CD4-positive, alpha-beta memory T cell (primary cell): ENCODE results near the gene PRSS57. TPM values are rescaled to one million over a fixed set of nuclear protein-coding genes. Genes with fewer than 3 reads are reported as not detected.

ENCODE experiments used
- CTCF ChIA-PET: fragments of 350-600 bp; sonication (Branson Sonifier 250); formaldehyde crosslinking; loops from one replicate; lab custom pipeline; 2021; ENCODE audit warnings: inconsistent platforms; ENCODE audit not compliant: partially characterized antibody; lab: Charles Lee
- POLR2A ChIA-PET: fragments of 350-600 bp; sonication (Branson Sonifier 250); formaldehyde crosslinking; loops from one replicate; lab custom pipeline; 2021; ENCODE audit not compliant: partially characterized antibody; lab: Charles Lee
- DNase-seq, 5 donors: peaks; one replicate each; pipeline versions ENCODE4 v3.0.0 to v3.0.0-alpha.2; 2020 to 2022; ENCODE audit warnings: mixed read lengths in 1 of 5
- H3K27ac ChIP-seq: one replicate; pipeline ENCODE4 v1.7.0; 2013; ENCODE audit warnings: low read depth, low read length
- H3K27me3 ChIP-seq: 2 replicates; pipeline ENCODE4 v1.7.0; 2013; ENCODE audit warnings: mild to moderate bottlenecking, low read length, moderate library complexity; ENCODE audit not compliant: insufficient read depth
- H3K36me3 ChIP-seq: 2 replicates; pipeline ENCODE4 v1.7.0; 2013; ENCODE audit warnings: mild to moderate bottlenecking, low read length, moderate library complexity; ENCODE audit not compliant: insufficient read depth
- H3K4me1 ChIP-seq: 2 replicates; pipeline ENCODE4 v1.7.0; 2013; ENCODE audit warnings: mild to moderate bottlenecking, low read length, moderate library complexity; ENCODE audit not compliant: insufficient read depth
- H3K4me3 ChIP-seq, 2 donors: one replicate each; pipeline ENCODE4 v1.7.0; 2013; ENCODE audit warnings: low read length in 2 of 2, mild to moderate bottlenecking in 1 of 2
- H3K9me3 ChIP-seq, 2 donors: one replicate each; pipeline ENCODE4 v1.7.0; 2013; ENCODE audit warnings: low read length in 2 of 2, control low read depth in 1 of 2; ENCODE audit not compliant: control insufficient read depth in 1 of 2
- H3K27ac Mint-ChIP-seq, 7 donors: one replicate each; pipeline ENCODE4 v1.8.0; 2020 to 2021; ENCODE audit warnings: mixed read lengths in 7 of 7, mild to moderate bottlenecking in 6 of 7, inconsistent platforms in 3 of 7, moderate library complexity in 3 of 7
- H3K27me3 Mint-ChIP-seq, 2 donors: one replicate each; pipeline ENCODE4 v1.8.0; 2020 to 2021; ENCODE audit warnings: mixed read lengths in 2 of 2
- H3K36me3 Mint-ChIP-seq, 2 donors: one replicate each; pipeline ENCODE4 v1.8.0; 2020 to 2021; ENCODE audit warnings: mixed read lengths in 2 of 2, inconsistent platforms in 1 of 2, mild to moderate bottlenecking in 1 of 2
- H3K4me1 Mint-ChIP-seq, 4 donors: one replicate each; pipeline ENCODE4 v1.8.0; 2020 to 2021; ENCODE audit warnings: mixed read lengths in 4 of 4, mild to moderate bottlenecking in 1 of 4
- H3K4me3 Mint-ChIP-seq, 8 donors: one replicate each; pipeline ENCODE4 v1.8.0; 2020 to 2021; ENCODE audit warnings: mixed read lengths in 8 of 8, mild to moderate bottlenecking in 7 of 8, moderate library complexity in 6 of 8, inconsistent platforms in 3 of 8
- H3K9me3 Mint-ChIP-seq, 8 donors: one replicate each; pipeline ENCODE4 v1.8.0; 2020 to 2021; ENCODE audit warnings: mixed read lengths in 8 of 8, mild to moderate bottlenecking in 5 of 8, inconsistent platforms in 3 of 8, moderate library complexity in 1 of 8
- intact Hi-C: fragments of 100-400 bp; cut with micrococcal nuclease; formaldehyde crosslinking; loops from one replicate; pipeline ENCODE4 v1.15.1; 2023
- polyA plus RNA-seq, 2 donors: library from polyadenylated mRNA; unstranded; fragments of 300-500 nt; fragmentation: Illumina TruSeq; gene quantifications; one replicate each; pipeline ENCODE4 v1.2.3, GENCODE V29; 2021
- total RNA-seq, 2 experiments: library from RNA; stranded (reverse); gene quantifications; one replicate each; pipeline ENCODE4 v1.2.3, GENCODE V29; 2021

The PRSS57 gene
- total and polyA plus RNA-seq, 4 experiments from 2014 or later, result not detected

GRCh38 chr19:711254-711653, 16.0 kb upstream of the PRSS57 start:
- H3K9me3 Mint-ChIP-seq, result peaks cover 0 to 11% (median 7%) of the 10 kb centered on the region in 8 donors
- Histone ChIP-seq H3K9me3 (no peaks in the 10 kb centered on the region), H3K36me3 (no peaks in the 10 kb centered on the region), H3K27ac (no peak overlapping the region), H3K27me3 (no peaks in the 10 kb centered on the region), H3K4me3 (no peak overlapping the region), H3K4me1 (no peaks in the 10 kb centered on the region)
- H3K36me3 Mint-ChIP-seq, result no peaks in the 10 kb centered on the region
- CTCF ChIA-PET, result no interaction called here
- H3K27ac Mint-ChIP-seq, result no peak overlapping the region
- POLR2A ChIA-PET, result no interaction called here
- no peak for DNase-seq
- no peaks in the 10 kb centered on the region for H3K4me1 Mint-ChIP-seq
- intact Hi-C loops, result no loop called here
- H3K27me3 Mint-ChIP-seq, result peaks cover 20 to 25% of the 10 kb centered on the region in 2 donors
- peak overlapping the region in 2 of 8 donors; percentile 6 to 21 for H3K4me3 Mint-ChIP-seq

GRCh38 chr19:710767-711166, 15.5 kb upstream of the PRSS57 start:
- no peaks in the 10 kb centered on the region for H3K4me1 Mint-ChIP-seq
- no peak for DNase-seq
- H3K9me3 Mint-ChIP-seq, result peaks cover 0 to 8% (median 6%) of the 10 kb centered on the region in 8 donors
- H3K27me3 ChIP-seq, result no peaks in the 10 kb centered on the region
- no peak overlapping the region for H3K4me3 ChIP-seq
- peaks cover 18 to 23% of the 10 kb centered on the region in 2 donors for H3K27me3 Mint-ChIP-seq
- ChIA-PET CTCF (no interaction called here), POLR2A (no interaction called here)
- H3K36me3 ChIP-seq, result no peaks in the 10 kb centered on the region
- no peaks in the 10 kb centered on the region for H3K36me3 Mint-ChIP-seq
- H3K4me1 ChIP-seq, result no peaks in the 10 kb centered on the region
- H3K4me3 Mint-ChIP-seq, result peak overlapping the region in 1 of 8 donors; percentile 39
- no peaks in the 10 kb centered on the region for H3K9me3 ChIP-seq
- H3K27ac ChIP-seq, result no peak overlapping the region
- H3K27ac Mint-ChIP-seq, result no peak overlapping the region
- intact Hi-C loops, result no loop called here

GRCh38 chr19:709965-710571, 14.8 kb upstream of the PRSS57 start:
- H3K27ac ChIP-seq, result no peak overlapping the region
- Mint-ChIP-seq H3K36me3 (no peaks in the 10 kb centered on the region), H3K27me3 (peaks cover 12 to 20% of the 10 kb centered on the region in 2 donors), H3K9me3 (peaks cover 0 to 3% (median 0%) of the 10 kb centered on the region in 8 donors), H3K27ac (no peak overlapping the region), H3K4me1 (no peaks in the 10 kb centered on the region), H3K4me3 (no peak overlapping the region)
- H3K4me3 ChIP-seq, result no peak overlapping the region
- POLR2A ChIA-PET, result no interaction called here
- intact Hi-C loops, result no loop called here
- CTCF ChIA-PET, result no interaction called here
- no peaks in the 10 kb centered on the region for H3K27me3 ChIP-seq
- H3K9me3 ChIP-seq, result no peaks in the 10 kb centered on the region
- no peak for DNase-seq
- no peaks in the 10 kb centered on the region for H3K36me3 ChIP-seq
- no peaks in the 10 kb centered on the region for H3K4me1 ChIP-seq

- peaks cover 12 to 20% of the 10 kb centered on the region in 2 donors for H3K27me3 Mint-ChIP-seq
- no peak overlapping the region for H3K27ac Mint-ChIP-seq
- H3K4me1 Mint-ChIP-seq, result peaks cover 0 to under 1% (median 0%) of the 10 kb centered on the region in 4 donors
- H3K9me3 Mint-ChIP-seq, result peaks cover 0 to 3% (median 0%) of the 10 kb centered on the region in 8 donors
- H3K4me1 ChIP-seq, result peaks cover 4% of the 10 kb centered on the region
- H3K4me3 ChIP-seq, result no peak overlapping the region
- no peaks in the 10 kb centered on the region for H3K36me3 Mint-ChIP-seq
- H3K4me3 Mint-ChIP-seq, result no peak overlapping the region
- DNase-seq, result no peak
- no peaks in the 10 kb centered on the region for H3K9me3 ChIP-seq
- intact Hi-C loops, result no loop called here
- H3K27ac ChIP-seq, result no peak overlapping the region
- POLR2A ChIA-PET, result no interaction called here
- H3K36me3 ChIP-seq, result no peaks in the 10 kb centered on the region
- CTCF ChIA-PET, result no interaction called here
- H3K27me3 ChIP-seq, result no peaks in the 10 kb centered on the region
These were observed 14.1 kb upstream of the PRSS57 start for GRCh38 chr19:709196-709964.

GRCh38 chr19:708154-709143, 13.2 kb upstream of the PRSS57 start, which contains the start of gene PALM:
Gene PALM, plus strand, starts transcription at chr19:708935. Its CDS starts 212 bp downstream, at chr19:709147.
- Mint-ChIP-seq H3K27ac (peak within 1 kb of the TSS in 1 of 7 donors; percentile 12), H3K4me1 (peaks cover 0 to 5% (median 2%) of the 10 kb centered on the region in 4 donors), H3K9me3 (peaks cover 0 to 3% (median 0%) of the 10 kb centered on the region in 8 donors), H3K27me3 (peaks cover 12 to 20% of the 10 kb centered on the region in 2 donors), H3K36me3 (no peaks in the 10 kb centered on the region), H3K4me3 (peak within 1 kb of the TSS in 3 of 8 donors; percentile 31 to 69 (median 46))
- no peaks in the 10 kb centered on the region for H3K9me3 ChIP-seq
- intact Hi-C loops, result no loop called here
- ChIA-PET POLR2A (no interaction called here), CTCF (no interaction called here)
- no peak within 1 kb of the TSS for H3K4me3 ChIP-seq
- H3K27ac ChIP-seq, result no peak within 1 kb of the TSS
- H3K27me3 ChIP-seq, result no peaks in the 10 kb centered on the region
- no peak for DNase-seq
- peaks cover 7% of the 10 kb centered on the region for H3K4me1 ChIP-seq
- H3K36me3 ChIP-seq, result no peaks in the 10 kb centered on the region

- Mint-ChIP-seq H3K9me3 (peaks cover 0 to 8% (median 0%) of the 10 kb centered on the region in 8 donors), H3K4me3 (peak overlapping the region in 1 of 8 donors; percentile 44), H3K27me3 (peaks cover 10 to 17% of the 10 kb centered on the region in 2 donors), H3K36me3 (no peaks in the 10 kb centered on the region), H3K4me1 (peaks cover 4 to 14% (median 8%) of the 10 kb centered on the region in 4 donors), H3K27ac (no peak overlapping the region)
- Histone ChIP-seq H3K36me3 (no peaks in the 10 kb centered on the region), H3K4me1 (peaks cover 7% of the 10 kb centered on the region), H3K4me3 (no peak overlapping the region), H3K27ac (no peak overlapping the region), H3K9me3 (no peaks in the 10 kb centered on the region), H3K27me3 (no peaks in the 10 kb centered on the region)
- ChIA-PET POLR2A (no interaction called here), CTCF (no interaction called here)
- intact Hi-C loops, result no loop called here
- DNase-seq, result no peak
These were observed 9.1 kb upstream of the PRSS57 start for GRCh38 chr19:704447-704741.
